HUES48 (cell line): ENCODE measurements around the gene SLC34A1.
A peak's percentile ranks its signal among the peaks of the same experiment; 100 is the strongest.
"Not testable (repeated sequence)": the region's sequence is repeated elsewhere in the genome, so short reads cannot be mapped to it uniquely, and the experiment has no call there.

Source experiments
- H3K27ac ChIP-seq: one replicate; pipeline ENCODE4 v1.7.0; 2013; ENCODE audit warnings: low read depth, low read length, inconsistent platforms
- H3K27me3 ChIP-seq: 2 replicates; pipeline ENCODE4 v1.6.1; 2013; ENCODE audit warnings: mild to moderate bottlenecking, low read length; ENCODE audit not compliant: control insufficient read depth, insufficient read depth
- H3K36me3 ChIP-seq: 2 replicates; pipeline ENCODE4 v1.6.1; 2013; ENCODE audit warnings: low read length; ENCODE audit not compliant: control insufficient read depth, insufficient read depth
- H3K4me1 ChIP-seq: 2 replicates; pipeline ENCODE4 v1.6.1; 2013; ENCODE audit warnings: mild to moderate bottlenecking, low read length; ENCODE audit not compliant: control insufficient read depth, insufficient read depth
- H3K4me3 ChIP-seq: 2 replicates; pipeline ENCODE4 v1.5.1; 2013; ENCODE audit warnings: mild to moderate bottlenecking, low read depth, low read length
- H3K9ac ChIP-seq: 2 replicates; pipeline ENCODE4 v1.6.1; 2013; ENCODE audit warnings: mild to moderate bottlenecking, low read depth, low read length, moderate library complexity
- H3K9me3 ChIP-seq: 2 replicates; pipeline ENCODE4 v1.6.1; 2013; ENCODE audit warnings: low read length; ENCODE audit not compliant: control insufficient read depth, insufficient read depth

SLC34A1 gene

DNA sequence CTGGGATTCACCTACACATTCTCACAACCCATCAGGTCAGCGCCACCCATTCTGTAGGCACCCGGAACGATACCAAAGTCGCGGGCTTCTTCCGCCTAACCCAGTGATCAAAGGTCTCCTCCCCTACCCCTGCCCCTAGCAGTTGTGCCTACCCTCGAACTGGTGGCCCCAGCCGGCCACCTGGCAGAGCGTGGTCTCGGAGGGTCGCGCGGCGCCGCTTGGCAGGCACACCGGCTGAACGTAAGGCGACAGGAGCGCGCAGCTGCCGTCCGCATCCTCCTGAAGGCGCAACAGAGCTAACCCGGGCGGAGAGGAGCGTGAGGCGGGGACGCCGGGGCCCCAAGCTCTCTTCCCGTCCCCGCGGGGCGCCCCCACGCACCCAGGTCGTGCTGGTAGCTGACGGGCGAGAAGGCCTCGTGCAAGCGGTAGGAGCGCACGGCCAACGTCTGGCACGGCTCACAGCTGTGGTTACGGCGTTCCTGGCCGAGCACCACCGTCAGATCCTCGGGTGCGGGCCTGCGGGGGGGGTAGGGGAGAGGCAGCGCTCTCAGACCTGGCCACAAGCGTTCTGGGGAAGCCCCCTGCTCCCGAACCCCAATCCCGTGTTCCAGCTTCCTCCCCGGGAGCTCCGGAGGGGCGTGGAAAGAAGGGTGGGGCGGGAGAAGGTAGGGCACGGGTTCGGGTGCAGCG is 19.0 kb downstream of the SLC34A1 start:
- H3K9ac ChIP-seq, result no peak overlapping the region
- peak overlapping the region; percentile 63 for H3K4me3 ChIP-seq
- peaks cover 68% of the 10 kb centered on the region for H3K27me3 ChIP-seq
- H3K27ac ChIP-seq, result no peak overlapping the region
- H3K9me3 ChIP-seq, result no peaks in the 10 kb centered on the region
- H3K4me1 ChIP-seq, result peaks cover 6% of the 10 kb centered on the region; the same call in 1 of the 2 replicates
- no peaks in the 10 kb centered on the region for H3K36me3 ChIP-seq

DNA sequence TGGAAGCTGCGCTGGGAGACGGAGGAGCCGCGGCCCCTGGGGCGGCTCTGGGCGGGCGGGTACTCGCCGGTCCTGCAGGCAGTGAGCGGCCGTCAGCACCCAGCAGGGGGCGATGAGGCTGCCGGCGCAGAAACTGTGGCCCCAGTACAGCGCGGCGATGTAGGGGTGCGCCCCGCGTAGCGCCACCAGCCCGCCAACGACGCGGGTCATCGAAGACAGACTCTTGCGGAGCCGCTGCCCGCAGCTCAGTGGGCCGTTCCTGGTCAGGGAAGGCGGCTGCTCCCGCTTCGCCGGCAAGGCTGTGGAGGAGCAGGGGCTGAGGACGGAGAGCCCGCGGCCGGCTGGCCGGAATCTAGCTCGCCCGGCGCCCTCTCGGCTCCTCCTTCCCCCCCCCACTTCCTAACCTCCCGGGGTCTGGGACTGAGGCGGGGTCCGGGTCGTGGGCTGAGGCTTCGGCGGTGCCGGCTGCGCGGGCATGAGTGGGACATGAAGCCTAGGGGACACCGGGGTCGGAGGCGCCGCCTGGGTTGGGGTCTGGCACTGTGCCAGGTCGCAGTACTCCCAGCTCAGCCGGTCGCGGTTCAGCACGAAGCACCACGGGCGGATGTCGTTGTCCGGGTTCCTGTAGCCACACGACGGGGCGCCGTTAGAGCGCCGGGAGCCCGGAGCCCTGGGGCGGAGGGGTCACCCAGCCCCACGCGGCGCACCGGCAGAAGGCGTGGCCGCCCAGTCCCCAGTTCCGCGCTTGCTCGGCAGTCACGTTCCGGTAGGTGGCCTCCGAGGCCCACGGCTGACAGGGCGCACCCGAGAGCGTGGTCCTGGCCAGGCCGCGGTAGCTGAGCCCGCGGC is 19.8 kb downstream of the SLC34A1 start:
- H3K36me3 ChIP-seq, result no peaks in the 10 kb centered on the region
- no peaks in the 10 kb centered on the region for H3K9me3 ChIP-seq
- peaks cover 6% of the 10 kb centered on the region; the same call in 1 of the 2 replicates for H3K4me1 ChIP-seq
- peak overlapping the region; percentile 63 for H3K4me3 ChIP-seq
- H3K9ac ChIP-seq, result no peak overlapping the region
- no peak overlapping the region for H3K27ac ChIP-seq
- peaks cover 73% of the 10 kb centered on the region for H3K27me3 ChIP-seq

DNA sequence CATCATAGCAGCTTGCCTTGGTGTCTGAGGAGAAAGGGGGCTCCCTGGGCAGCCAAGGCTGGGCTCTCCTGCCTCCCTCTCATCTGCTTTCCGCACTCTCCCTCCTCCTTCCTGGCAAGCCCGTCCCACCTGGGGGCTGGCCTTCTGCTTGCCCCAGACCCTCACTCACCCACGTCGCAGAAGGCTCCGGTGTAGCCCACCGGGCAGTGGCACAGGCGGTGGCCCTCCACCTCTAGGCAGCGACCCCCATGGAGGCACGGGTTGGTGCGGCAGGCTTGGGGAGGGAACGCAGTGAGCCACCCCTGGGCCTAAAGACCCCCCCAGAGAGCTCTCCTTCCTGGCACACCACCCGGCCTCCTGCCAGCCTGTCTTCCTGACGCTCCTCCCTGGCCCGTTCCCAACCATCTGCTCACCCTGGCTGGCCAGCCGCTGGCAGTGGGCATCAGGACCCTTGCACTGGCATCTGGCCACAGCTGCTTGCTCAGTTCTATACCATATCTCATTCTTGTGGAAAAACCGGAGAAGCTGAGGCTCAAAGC is 20.5 kb downstream of the SLC34A1 start:
- Histone ChIP-seq H3K27ac (no peak overlapping the region), H3K27me3 (peaks cover 75% of the 10 kb centered on the region), H3K9ac (no peak overlapping the region)

DNA sequence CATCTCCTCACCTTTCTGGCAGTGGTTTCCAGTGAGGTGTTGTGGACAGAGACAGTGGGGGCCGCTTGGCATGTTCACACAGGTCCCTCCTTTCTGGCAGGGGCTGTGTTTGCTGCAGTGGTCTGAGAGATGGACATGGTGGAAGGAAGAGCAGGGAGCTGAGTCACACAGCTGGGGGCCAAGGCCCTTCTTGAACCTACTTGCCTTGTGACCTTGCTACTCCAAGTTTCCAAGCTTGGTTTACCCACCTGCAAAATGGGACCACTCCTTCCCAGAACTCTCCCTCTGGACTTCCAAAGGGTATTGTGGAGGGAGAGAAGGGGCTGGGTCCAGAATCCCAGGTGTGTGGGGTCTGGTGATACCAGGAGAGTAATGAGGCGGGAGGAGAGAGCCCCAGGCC is 21.1 kb downstream of the SLC34A1 start:
- Histone ChIP-seq H3K9ac (no peak overlapping the region), H3K27ac (no peak overlapping the region), H3K36me3 (no peaks in the 10 kb centered on the region), H3K4me1 (peaks cover 6% of the 10 kb centered on the region; the same call in 1 of the 2 replicates), H3K9me3 (no peaks in the 10 kb centered on the region), H3K4me3 (no peak overlapping the region), H3K27me3 (peaks cover 73% of the 10 kb centered on the region)

More for the DNA sequence above, 20.5 kb downstream of the SLC34A1 start:
- Histone ChIP-seq H3K4me1 (peaks cover 6% of the 10 kb centered on the region; the same call in 1 of the 2 replicates), H3K4me3 (peak overlapping the region; percentile 63), H3K36me3 (no peaks in the 10 kb centered on the region), H3K9me3 (no peaks in the 10 kb centered on the region)

DNA sequence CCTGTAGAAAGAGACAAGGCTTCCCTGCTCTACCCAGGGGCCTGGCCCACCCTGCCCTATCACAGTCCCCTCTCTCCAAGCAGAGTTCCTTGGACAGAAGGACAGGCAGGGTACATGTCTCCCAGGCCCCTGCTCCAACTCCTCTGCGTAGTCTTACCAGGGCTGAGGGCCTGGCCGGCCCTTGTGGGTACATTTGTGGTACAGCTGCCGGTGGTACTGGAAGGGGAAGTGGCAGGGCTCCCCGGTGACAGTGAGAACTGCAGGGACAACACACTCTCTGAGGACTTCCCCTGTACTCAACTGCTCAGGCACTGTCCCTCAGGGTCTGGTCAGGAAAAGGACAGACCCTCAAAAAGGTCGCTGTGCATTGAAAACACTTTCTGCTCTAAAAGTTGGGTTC is 21.6 kb downstream of the SLC34A1 start:
- H3K4me1 ChIP-seq, result peaks cover 6% of the 10 kb centered on the region; the same call in 1 of the 2 replicates
- H3K4me3 ChIP-seq, result no peak overlapping the region
- H3K9me3 ChIP-seq, result no peaks in the 10 kb centered on the region
- H3K27me3 ChIP-seq, result peaks cover 68% of the 10 kb centered on the region
- no peaks in the 10 kb centered on the region for H3K36me3 ChIP-seq
- H3K27ac ChIP-seq, result no peak overlapping the region
- H3K9ac ChIP-seq, result no peak overlapping the region

DNA sequence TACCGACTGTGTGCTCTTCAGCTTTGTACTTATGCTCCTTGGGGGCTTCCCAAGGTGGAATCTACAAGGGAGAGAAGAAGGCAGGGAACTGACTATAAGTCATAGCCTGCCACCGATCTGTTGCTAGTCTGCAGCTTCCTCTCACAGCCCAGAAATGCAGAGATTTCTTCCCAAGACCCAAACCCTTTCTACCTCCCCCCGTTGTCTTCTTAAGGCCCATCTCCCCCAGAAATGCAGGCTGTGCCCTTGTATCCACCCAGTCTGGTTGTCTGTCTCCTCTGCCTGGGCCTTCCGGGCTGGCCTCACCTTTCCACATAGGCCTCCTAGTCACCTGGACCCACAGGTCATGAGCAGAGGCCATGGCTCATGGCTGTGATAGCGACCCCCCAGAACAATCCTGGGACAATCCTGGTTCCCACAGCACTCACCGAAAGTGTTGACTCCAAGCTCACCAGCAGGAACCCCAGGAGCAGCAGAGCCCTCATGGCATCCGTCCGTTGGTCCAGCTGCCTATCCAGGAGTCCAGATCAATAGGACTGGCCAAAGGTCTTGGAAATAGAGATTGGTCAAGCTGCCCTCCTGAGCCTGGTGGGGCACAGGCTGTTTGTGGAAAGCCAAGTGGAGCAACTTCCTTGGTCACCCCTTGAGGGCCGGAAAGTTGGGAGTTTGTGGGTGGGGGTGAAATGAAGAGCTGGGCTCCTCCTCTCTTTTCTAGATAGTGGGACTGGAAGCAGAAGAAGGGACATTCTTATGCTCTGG is 25.0 kb downstream of the SLC34A1 start, which contains the start of gene F12:
Gene F12, minus strand, starts transcription at position 522 of the 759 bp plus-strand sequence. Its CDS starts 37 bp downstream, at position 485.
- H3K4me1 ChIP-seq, result no peaks in the 10 kb centered on the region
- no peaks in the 10 kb centered on the region for H3K9me3 ChIP-seq
- H3K27ac ChIP-seq, result no peak within 1 kb of the TSS
- no peak within 1 kb of the TSS for H3K9ac ChIP-seq
- no peaks in the 10 kb centered on the region for H3K36me3 ChIP-seq
- H3K27me3 ChIP-seq, result peaks cover 45% of the 10 kb centered on the region
- no peak within 1 kb of the TSS for H3K4me3 ChIP-seq

DNA sequence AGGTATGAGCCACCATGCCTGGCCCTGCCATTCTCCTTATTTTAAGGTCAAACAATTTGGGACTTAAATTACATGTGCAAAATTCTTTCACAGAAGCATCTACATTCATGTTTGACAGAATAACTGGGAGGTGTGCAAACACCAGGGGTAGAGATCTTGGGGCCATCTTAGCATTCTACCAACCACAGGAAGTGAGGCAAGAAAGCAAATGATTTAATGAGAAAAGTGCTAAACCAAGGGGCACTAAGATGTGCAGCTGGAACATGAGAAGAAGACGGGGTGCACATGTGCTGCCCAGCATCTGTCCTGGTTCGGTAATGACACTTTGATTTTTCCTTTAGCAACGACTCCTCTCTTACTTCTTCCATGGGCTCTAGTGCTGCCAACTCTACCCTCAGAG is 26.3 kb downstream of the SLC34A1 start:
- Histone ChIP-seq H3K9me3 (no peaks in the 10 kb centered on the region), H3K27me3 (peaks cover 31% of the 10 kb centered on the region), H3K4me3 (no peak overlapping the region)

DNA sequence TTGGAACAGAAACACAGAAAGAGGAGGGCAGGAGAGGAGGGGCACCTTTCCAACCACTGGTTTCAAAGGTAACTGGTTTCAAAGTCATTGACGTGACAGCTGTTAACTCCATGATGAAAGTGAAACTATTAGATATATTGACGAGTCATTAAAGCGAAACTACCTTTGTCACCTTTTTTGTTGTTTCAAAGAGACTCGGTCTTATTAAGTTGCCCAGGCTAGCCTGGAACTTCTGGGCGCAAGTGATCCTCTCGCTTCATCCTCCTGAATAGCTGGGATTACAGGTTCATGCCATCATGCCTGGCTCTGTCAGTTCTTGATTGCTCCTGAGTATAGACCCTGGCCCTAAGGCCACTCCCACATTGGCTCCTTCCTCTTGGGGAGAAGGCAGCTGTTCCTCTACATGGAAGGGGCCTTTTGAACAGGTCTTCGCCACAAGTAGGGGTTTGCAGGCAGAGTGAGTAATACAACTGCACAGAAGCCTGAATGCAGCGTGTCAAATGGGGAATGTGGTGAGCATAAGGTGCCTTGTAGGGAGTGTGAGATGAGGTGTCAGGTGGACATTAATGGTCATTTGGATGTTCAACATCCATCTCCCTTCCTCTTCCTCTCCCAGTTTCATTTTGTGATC is 28.5 kb downstream of the SLC34A1 start:
- H3K4me1 ChIP-seq, result no peaks in the 10 kb centered on the region
- peaks cover 21% of the 10 kb centered on the region for H3K27me3 ChIP-seq
- no peak overlapping the region for H3K9ac ChIP-seq
- H3K36me3 ChIP-seq, result no peaks in the 10 kb centered on the region
- no peak overlapping the region for H3K4me3 ChIP-seq
- no peak overlapping the region for H3K27ac ChIP-seq
- H3K9me3 ChIP-seq, result no peaks in the 10 kb centered on the region

More for the DNA sequence above, 26.3 kb downstream of the SLC34A1 start:
- H3K9ac ChIP-seq, result no peak overlapping the region
- H3K27ac ChIP-seq, result no peak overlapping the region
- H3K4me1 ChIP-seq, result no peaks in the 10 kb centered on the region
- H3K36me3 ChIP-seq, result no peaks in the 10 kb centered on the region

DNA sequence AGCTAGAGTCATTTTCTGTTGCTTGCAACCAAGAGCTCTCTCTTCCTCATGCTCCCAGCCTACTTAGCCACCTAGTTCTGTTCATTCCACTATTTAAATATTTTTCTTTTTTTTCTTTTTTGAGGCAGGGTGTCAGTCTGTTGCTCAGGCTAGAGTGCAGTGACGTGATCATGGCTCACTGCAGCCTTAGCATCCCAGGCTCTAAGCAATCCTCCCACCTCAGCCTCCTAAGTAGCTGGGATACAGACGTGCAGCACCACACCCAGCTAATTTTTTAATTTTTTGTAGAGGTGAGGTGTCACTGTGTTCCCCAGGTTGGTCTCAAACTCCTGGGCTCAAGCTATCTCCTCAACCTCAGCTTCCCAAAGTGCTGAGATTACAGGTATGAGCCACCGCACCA is 30.2 kb downstream of the SLC34A1 start:
- Histone ChIP-seq H3K27me3 (peaks cover 13% of the 10 kb centered on the region), H3K36me3 (no peaks in the 10 kb centered on the region), H3K9me3 (no peaks in the 10 kb centered on the region), H3K4me1 (no peaks in the 10 kb centered on the region), H3K27ac (no peak overlapping the region), H3K9ac (no peak overlapping the region), H3K4me3 (no peak overlapping the region)

DNA sequence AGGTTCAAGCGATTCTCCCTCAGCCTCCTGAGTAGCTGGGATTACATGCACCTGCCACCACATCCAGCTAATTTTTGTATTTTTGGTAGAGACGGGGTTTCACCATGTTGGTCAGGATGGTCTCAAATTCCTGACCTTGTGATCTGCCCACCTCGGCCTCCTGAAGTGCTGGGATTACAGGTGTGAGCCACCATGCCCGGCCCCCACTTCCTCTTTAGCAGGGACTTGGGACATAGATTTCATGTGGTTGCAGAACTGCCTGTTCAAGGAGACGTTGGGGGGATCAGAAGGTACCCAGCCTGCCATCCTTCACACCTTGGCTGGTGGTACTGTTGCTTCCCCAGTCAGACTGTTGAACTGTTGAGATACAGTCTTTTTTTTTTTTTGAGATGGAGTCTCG is 32.8 kb downstream of the SLC34A1 start:
- not testable (repeated sequence) for H3K27ac ChIP-seq, H3K9ac ChIP-seq, H3K9me3 ChIP-seq, H3K4me3 ChIP-seq, H3K4me1 ChIP-seq, H3K36me3 ChIP-seq
- H3K27me3 ChIP-seq, result peaks cover 11% of the 10 kb centered on the region; the same call in 1 of the 2 replicates
